H9 (cell line): Measurements from ENCODE around the gene TRIM38. TPM values are rescaled to one million over a fixed set of nuclear protein-coding genes. Genes with fewer than 3 reads are reported as not detected.

Source experiments
- DNase-seq: peaks from one replicate; pipeline ENCODE4 v3.0.0-alpha.2; 2017
- H2AFZ ChIP-seq: one replicate; pipeline ENCODE4 v1.6.1; 2013; ENCODE audit warnings: mild to moderate bottlenecking, low read length, control low read depth, moderate library complexity
- H2AK5ac ChIP-seq: 2 replicates; pipeline ENCODE4 v1.6.1; 2013; ENCODE audit warnings: low read length, control low read depth, mixed read lengths; ENCODE audit not compliant: insufficient read length
- H2BK120ac ChIP-seq: one replicate; pipeline ENCODE4 v1.6.1; 2013; ENCODE audit warnings: low read depth, mild to moderate bottlenecking, low read length, control low read depth, inconsistent platforms; ENCODE audit not compliant: poor library complexity, severe bottlenecking
- H2BK12ac ChIP-seq: 2 replicates; pipeline ENCODE4 v1.6.1; 2013; ENCODE audit warnings: low read length, control low read depth, mixed read lengths, low read depth; ENCODE audit not compliant: insufficient read length
- H2BK15ac ChIP-seq: 2 replicates; pipeline ENCODE4 v1.6.1; 2013; ENCODE audit warnings: low read depth, low read length, control low read depth
- H2BK20ac ChIP-seq: one replicate; pipeline ENCODE4 v1.6.1; 2013; ENCODE audit warnings: low read depth, mild to moderate bottlenecking, low read length, control low read depth, inconsistent platforms; ENCODE audit not compliant: poor library complexity, severe bottlenecking
- H2BK5ac ChIP-seq: 2 replicates; pipeline ENCODE4 v1.6.1; 2013; ENCODE audit warnings: low read length, control low read depth, mixed read lengths; ENCODE audit not compliant: insufficient read length
- H3K14ac ChIP-seq: 2 replicates; pipeline ENCODE4 v1.6.1; 2013; ENCODE audit warnings: low read length, control low read depth; ENCODE audit not compliant: insufficient read depth
- H3K18ac ChIP-seq: 2 replicates; pipeline ENCODE4 v1.6.1; 2013; ENCODE audit warnings: low read depth, mild to moderate bottlenecking, mixed read lengths, low read length, control low read depth; ENCODE audit not compliant: insufficient read length
- H3K23ac ChIP-seq: 2 replicates; pipeline ENCODE4 v1.6.1; 2013; ENCODE audit warnings: low read length, control low read depth, mixed read lengths, low read depth; ENCODE audit not compliant: insufficient read length
- H3K23me2 ChIP-seq: 2 replicates; pipeline ENCODE4 v1.6.1; 2013; ENCODE audit warnings: low read depth, mild to moderate bottlenecking, mixed read lengths, low read length, control low read depth; ENCODE audit not compliant: insufficient read length, poor library complexity, severe bottlenecking
- H3K27ac ChIP-seq: 2 replicates; pipeline ENCODE4 v1.5.1; 2013; ENCODE audit warnings: low read length, control low read depth, mixed read lengths, low read depth; ENCODE audit not compliant: insufficient read length
- H3K27me3 ChIP-seq: 2 replicates; pipeline ENCODE4 v1.6.1; 2013; ENCODE audit warnings: low read length, control low read depth, inconsistent platforms; ENCODE audit not compliant: insufficient read depth
- H3K4ac ChIP-seq: 2 replicates; pipeline ENCODE4 v1.6.1; 2013; ENCODE audit warnings: low read depth, mild to moderate bottlenecking, control low read depth, inconsistent platforms, low read length, moderate library complexity
- H3K4me1 ChIP-seq: 2 replicates; pipeline ENCODE4 v1.6.1; 2013; ENCODE audit warnings: low read length, control low read depth, inconsistent platforms; ENCODE audit not compliant: insufficient read depth
- H3K4me2 ChIP-seq: 2 replicates; pipeline ENCODE4 v1.6.1; 2013; ENCODE audit warnings: low read length, control low read depth, mixed read lengths; ENCODE audit not compliant: insufficient read length, insufficient read depth
- H3K56ac ChIP-seq: 2 replicates; pipeline ENCODE4 v1.6.1; 2013; ENCODE audit warnings: low read depth, mild to moderate bottlenecking, mixed read lengths, low read length, control low read depth; ENCODE audit not compliant: insufficient read length
- H3K79me1 ChIP-seq: 2 replicates; pipeline ENCODE4 v1.6.1; 2013; ENCODE audit warnings: low read depth, mild to moderate bottlenecking, moderate library complexity, low read length, control low read depth, inconsistent platforms; ENCODE audit not compliant: insufficient read depth, poor library complexity, severe bottlenecking
- H3K79me2 ChIP-seq: 2 replicates; pipeline ENCODE4 v1.6.1; 2013; ENCODE audit warnings: low read length, control low read depth, inconsistent platforms; ENCODE audit not compliant: insufficient read depth
- H3K9ac ChIP-seq: 2 replicates; pipeline ENCODE4 v1.6.1; 2013; ENCODE audit warnings: low read length, control low read depth, mixed read lengths; ENCODE audit not compliant: insufficient read length; ENCODE audit errors: extremely low read depth
- H3K9me3 ChIP-seq: one replicate; pipeline ENCODE4 v1.6.1; 2013; ENCODE audit warnings: low read depth, low read length, inconsistent platforms; ENCODE audit not compliant: control insufficient read depth
- H3T11ph ChIP-seq: one replicate; pipeline ENCODE4 v1.6.1; 2013; ENCODE audit warnings: mild to moderate bottlenecking, low read length, control low read depth, inconsistent platforms
- H4K20me1 ChIP-seq: one replicate; pipeline ENCODE4 v1.6.1; 2013; ENCODE audit not compliant: control insufficient read depth, insufficient read length, insufficient read depth
- H4K5ac ChIP-seq: 2 replicates; pipeline ENCODE4 v1.6.1; 2013; ENCODE audit warnings: low read depth, mild to moderate bottlenecking, mixed read lengths, low read length, control low read depth; ENCODE audit not compliant: insufficient read length
- H4K8ac ChIP-seq: replicated peaks from 2 replicates; pipeline ENCODE4 v1.6.1; 2013; ENCODE audit warnings: low read length, control low read depth, mixed read lengths, low read depth; ENCODE audit not compliant: insufficient read length
- H4K91ac ChIP-seq: 2 replicates; pipeline ENCODE4 v1.6.1; 2013; ENCODE audit warnings: low read depth, mild to moderate bottlenecking, moderate library complexity, mixed read lengths, low read length, control low read depth; ENCODE audit not compliant: insufficient read length
- H3K27ac Mint-ChIP-seq, 3 experiments: 2 replicates in 2 of 3; 3 replicates in 1 of 3; pipeline ENCODE4 v1.8.0; 2020 to 2021; ENCODE audit warnings: mixed read lengths in 3 of 3, mild to moderate bottlenecking in 1 of 3, moderate library complexity in 1 of 3
- H3K27me3 Mint-ChIP-seq: 2 replicates; pipeline ENCODE4 v1.8.0; 2021; ENCODE audit warnings: low read depth, mild to moderate bottlenecking, moderate library complexity, mixed read lengths
- H3K36me3 Mint-ChIP-seq, 3 experiments: 2 replicates in 2 of 3; 3 replicates in 1 of 3; pipeline ENCODE4 v1.8.0; 2020 to 2021; ENCODE audit warnings: low read depth in 3 of 3, mixed read lengths in 3 of 3; ENCODE audit not compliant: insufficient read depth in 1 of 3
- H3K4me1 Mint-ChIP-seq, 2 experiments: 2 replicates each; pipeline ENCODE4 v1.8.0; 2020; ENCODE audit warnings: mixed read lengths in 2 of 2
- H3K4me3 Mint-ChIP-seq, 2 experiments: 2 replicates in 1 of 2; 3 replicates in 1 of 2; pipeline ENCODE4 v1.8.0; 2020 to 2021; ENCODE audit warnings: mild to moderate bottlenecking in 2 of 2, mixed read lengths in 2 of 2, moderate library complexity in 1 of 2
- H3K9me3 Mint-ChIP-seq, 2 experiments: 2 replicates in 1 of 2; 3 replicates in 1 of 2; pipeline ENCODE4 v1.8.0; 2020; ENCODE audit warnings: mild to moderate bottlenecking in 2 of 2, mixed read lengths in 2 of 2, moderate library complexity in 1 of 2
- WGBS: extraction: QIAGEN DNeasy Blood & Tissue Kit; methylation state at CpG from one replicate; pipeline ENCODE4 v1.1.7; 2013; ENCODE audit warnings: missing lambda C conversion rate, low lambda C conversion rate, mixed read lengths; ENCODE audit not compliant: insufficient read length; ENCODE audit errors: extremely low coverage; 5-methylcytosine and 5-hydroxymethylcytosine counted together
- total RNA-seq: library from RNA; stranded (reverse); gene quantifications from 2 replicates; pipeline ENCODE4 v1.2.1, GENCODE V29; 2021
- TF ChIP-seq, protein P1 (sequence below): fragments of 200-600 bp; sonication (generic); conservative IDR thresholded peaks from 3 replicates; pipeline ENCODE4 v1.8.0; 2021; ENCODE audit warnings: antibody characterized with exemption, mild to moderate bottlenecking

TRIM38 gene
- total RNA-seq, 1 experiment from 2014 or later: 0.61 TPM

DNA sequence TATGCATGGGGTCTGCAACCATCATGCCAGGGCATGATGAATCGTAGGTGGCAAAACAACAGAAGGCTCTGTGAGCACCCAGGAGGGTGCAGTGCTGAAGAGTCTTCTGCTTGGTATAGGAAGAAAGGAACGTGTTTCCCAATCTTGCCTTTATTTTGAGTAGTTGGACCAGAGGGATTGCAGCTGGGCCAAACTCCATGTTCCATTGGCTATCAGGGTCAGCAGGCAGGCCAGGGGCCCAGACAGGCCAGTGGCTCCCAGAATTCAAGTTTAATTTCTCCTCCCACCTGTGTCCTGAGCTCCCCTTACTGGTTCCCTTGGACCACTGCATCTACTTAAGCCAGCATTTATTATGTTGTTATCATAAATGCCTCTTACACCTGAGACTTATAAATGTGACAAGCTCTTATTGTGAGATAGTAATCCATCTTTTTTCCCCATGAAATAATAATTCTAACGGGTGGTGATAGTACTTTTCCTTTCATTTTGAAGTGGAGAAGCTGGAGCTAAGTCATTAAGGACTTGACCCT lies 918 bp upstream of the TRIM38 start:
- no CpG with 5 or more reads among the region's 3 CpGs for WGBS
- no peak overlapping the region for H4K5ac ChIP-seq
- H3K14ac ChIP-seq: no peak overlapping the region
- H4K20me1 ChIP-seq: no peaks in the 10 kb centered on the region
- no peaks in the 10 kb centered on the region for H3K79me1 ChIP-seq
- no peak overlapping the region for H4K91ac ChIP-seq
- H3K79me2 ChIP-seq: no peaks in the 10 kb centered on the region
- H3K27me3 Mint-ChIP-seq: peaks cover 8% of the 10 kb centered on the region
- H3K9ac ChIP-seq: no peak overlapping the region
- H3K23me2 ChIP-seq: no peaks in the 10 kb centered on the region
- H2AK5ac ChIP-seq: no peak overlapping the region
- no peak overlapping the region for H3K27ac ChIP-seq
- H2BK15ac ChIP-seq: no peak overlapping the region
- H2AFZ ChIP-seq: no peak overlapping the region
- H3K4me1 ChIP-seq: peaks cover 10% of the 10 kb centered on the region
- no peak overlapping the region for H2BK20ac ChIP-seq
- H3K36me3 Mint-ChIP-seq: peaks cover 16 to 43% (median 23%) of the 10 kb centered on the region in 3 experiments
- peaks cover 29% of the 10 kb centered on the region in 2 experiments for H3K9me3 Mint-ChIP-seq
- no peak overlapping the region for H3T11ph ChIP-seq
- H3K4ac ChIP-seq: no peak overlapping the region
- no peak overlapping the region for H3K4me2 ChIP-seq
- no peak overlapping the region for H3K18ac ChIP-seq
- H3K4me1 Mint-ChIP-seq: peaks cover 41 to 57% of the 10 kb centered on the region in 2 experiments
- DNase-seq: no peak
- H4K8ac ChIP-seq: no peak overlapping the region
- no peak overlapping the region for H2BK12ac ChIP-seq
- H3K56ac ChIP-seq: no peak overlapping the region
- H3K23ac ChIP-seq: no peak overlapping the region
- no peak overlapping the region for H2BK5ac ChIP-seq
- peaks cover 5% of the 10 kb centered on the region for H3K9me3 ChIP-seq
- no peak overlapping the region for H2BK120ac ChIP-seq
- TF ChIP-seq, protein P1, sequence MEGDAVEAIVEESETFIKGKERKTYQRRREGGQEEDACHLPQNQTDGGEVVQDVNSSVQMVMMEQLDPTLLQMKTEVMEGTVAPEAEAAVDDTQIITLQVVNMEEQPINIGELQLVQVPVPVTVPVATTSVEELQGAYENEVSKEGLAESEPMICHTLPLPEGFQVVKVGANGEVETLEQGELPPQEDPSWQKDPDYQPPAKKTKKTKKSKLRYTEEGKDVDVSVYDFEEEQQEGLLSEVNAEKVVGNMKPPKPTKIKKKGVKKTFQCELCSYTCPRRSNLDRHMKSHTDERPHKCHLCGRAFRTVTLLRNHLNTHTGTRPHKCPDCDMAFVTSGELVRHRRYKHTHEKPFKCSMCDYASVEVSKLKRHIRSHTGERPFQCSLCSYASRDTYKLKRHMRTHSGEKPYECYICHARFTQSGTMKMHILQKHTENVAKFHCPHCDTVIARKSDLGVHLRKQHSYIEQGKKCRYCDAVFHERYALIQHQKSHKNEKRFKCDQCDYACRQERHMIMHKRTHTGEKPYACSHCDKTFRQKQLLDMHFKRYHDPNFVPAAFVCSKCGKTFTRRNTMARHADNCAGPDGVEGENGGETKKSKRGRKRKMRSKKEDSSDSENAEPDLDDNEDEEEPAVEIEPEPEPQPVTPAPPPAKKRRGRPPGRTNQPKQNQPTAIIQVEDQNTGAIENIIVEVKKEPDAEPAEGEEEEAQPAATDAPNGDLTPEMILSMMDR: no peak
- no peaks in the 10 kb centered on the region; the same call in 1 of the 2 replicates for H3K27me3 ChIP-seq
- no peak overlapping the region for H3K4me3 Mint-ChIP-seq
- H3K27ac Mint-ChIP-seq: no peak overlapping the region
